ENCODE results near the gene PRG3.

The PRG3 gene

GRCh38 chr11:57335343-57336110 lies 45.4 kb downstream of the PRG3 start, which contains the start of gene SSRP1:
SSRP1 (minus strand) TSS chr11:57335892; CDS start chr11:57335121, 771 bp downstream.
- DNase-seq = peak; percentile 87

GRCh38 chr11:57335023-57335342 lies 46.0 kb downstream of the PRG3 start:
- no peak for DNase-seq

GRCh38 chr11:57332694-57333440 lies 48.1 kb downstream of the PRG3 start:
- DNase-seq = no peak

- no peak for DNase-seq
Measured at GRCh38 chr11:57331720-57332119, 49.2 kb downstream of the PRG3 start.

GRCh38 chr11:57330029-57330428 lies 50.9 kb downstream of the PRG3 start:
- DNase-seq = no peak

- no peak for DNase-seq
Measured at GRCh38 chr11:57327721-57328120, 53.2 kb downstream of the PRG3 start.
